Breast epithelium (tissue), 3 donors: Measurements from ENCODE around the gene CCL27.

Source experiments
- POLR2A ChIP-seq: fragments of 450-650 bp; IDR thresholded peaks from one replicate; pipeline ENCODE4 v1.6.1; 2016; ENCODE audit warnings: antibody characterized with exemption, mild to moderate bottlenecking, moderate library complexity
- POLR2AphosphoS5 ChIP-seq, 3 donors: sonication (generic); formaldehyde crosslinking; IDR thresholded peaks; one replicate each; pipeline ENCODE4 v1.6.1; 2017; ENCODE audit warnings: antibody characterized with exemption in 3 of 3
- TF ChIP-seq, protein P1 (sequence below), 3 donors: fragments of 450-650 bp; IDR thresholded peaks; one replicate each; pipeline ENCODE4 v1.5.1; 2016 to 2017; ENCODE audit warnings: antibody characterized with exemption in 3 of 3, mild to moderate bottlenecking in 3 of 3, moderate library complexity in 3 of 3

DNA sequence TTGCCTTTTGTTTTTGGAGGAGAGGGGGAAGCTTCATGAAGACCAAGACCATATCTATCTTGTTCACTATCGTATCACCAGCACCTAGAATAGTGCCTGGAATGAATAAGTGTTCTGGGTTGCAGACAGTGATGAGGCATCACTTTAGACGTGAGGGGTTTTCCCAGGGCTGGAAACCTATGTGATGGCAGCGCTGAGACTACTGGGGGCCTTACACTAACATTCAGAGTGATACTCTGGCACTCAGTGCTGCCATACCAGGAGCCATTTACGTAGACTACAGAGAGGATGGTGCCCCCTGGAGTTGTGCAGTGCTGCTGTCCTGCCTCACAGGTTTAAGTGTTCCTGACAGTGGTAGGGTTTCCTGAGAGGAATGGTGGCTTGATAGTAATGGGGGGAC, 21.7 kb upstream of the CCL27 start:
- TF ChIP-seq, protein P1, sequence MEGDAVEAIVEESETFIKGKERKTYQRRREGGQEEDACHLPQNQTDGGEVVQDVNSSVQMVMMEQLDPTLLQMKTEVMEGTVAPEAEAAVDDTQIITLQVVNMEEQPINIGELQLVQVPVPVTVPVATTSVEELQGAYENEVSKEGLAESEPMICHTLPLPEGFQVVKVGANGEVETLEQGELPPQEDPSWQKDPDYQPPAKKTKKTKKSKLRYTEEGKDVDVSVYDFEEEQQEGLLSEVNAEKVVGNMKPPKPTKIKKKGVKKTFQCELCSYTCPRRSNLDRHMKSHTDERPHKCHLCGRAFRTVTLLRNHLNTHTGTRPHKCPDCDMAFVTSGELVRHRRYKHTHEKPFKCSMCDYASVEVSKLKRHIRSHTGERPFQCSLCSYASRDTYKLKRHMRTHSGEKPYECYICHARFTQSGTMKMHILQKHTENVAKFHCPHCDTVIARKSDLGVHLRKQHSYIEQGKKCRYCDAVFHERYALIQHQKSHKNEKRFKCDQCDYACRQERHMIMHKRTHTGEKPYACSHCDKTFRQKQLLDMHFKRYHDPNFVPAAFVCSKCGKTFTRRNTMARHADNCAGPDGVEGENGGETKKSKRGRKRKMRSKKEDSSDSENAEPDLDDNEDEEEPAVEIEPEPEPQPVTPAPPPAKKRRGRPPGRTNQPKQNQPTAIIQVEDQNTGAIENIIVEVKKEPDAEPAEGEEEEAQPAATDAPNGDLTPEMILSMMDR (IDR thresholded peaks at IDR 0.05), result no peak
- TF ChIP-seq POLR2A (no peak), POLR2AphosphoS5 (IDR thresholded peaks at IDR 0.05) (no peak)
